SKM-1 (cell line): ENCODE data around the gene ENTPD6.

Experiments used
- DNase-seq: peaks from one replicate; lab custom pipeline; 2025; ENCODE audit not compliant: unreplicated experiment; lab: John Stamatoyannopoulos, UW

ENTPD6 gene

GRCh38 chr20:25207960-25208534 lies 12.5 kb downstream of the ENTPD6 start:
- DNase-seq, result no peak

GRCh38 chr20:25209400-25209799 lies 13.9 kb downstream of the ENTPD6 start:
- DNase-seq, result no peak

- DNase-seq, result no peak
Measured at GRCh38 chr20:25209911-25210310, 14.4 kb downstream of the ENTPD6 start.

- no peak for DNase-seq
Measured at GRCh38 chr20:25211273-25211672, 15.8 kb downstream of the ENTPD6 start.

GRCh38 chr20:25212242-25212641 lies 16.7 kb downstream of the ENTPD6 start:
- no peak for DNase-seq

GRCh38 chr20:25213566-25214425 lies 18.3 kb downstream of the ENTPD6 start:
- DNase-seq, result no peak

GRCh38 chr20:25214426-25214790 lies 18.9 kb downstream of the ENTPD6 start:
- DNase-seq, result no peak

GRCh38 chr20:25214819-25215218 lies 19.3 kb downstream of the ENTPD6 start:
- no peak for DNase-seq

- DNase-seq, result no peak
Measured at GRCh38 chr20:25215521-25215920, 20.0 kb downstream of the ENTPD6 start.

GRCh38 chr20:25216199-25216945 lies 20.9 kb downstream of the ENTPD6 start:
- no peak for DNase-seq

- DNase-seq, result no peak
Measured at GRCh38 chr20:25217161-25218108, 21.9 kb downstream of the ENTPD6 start.

- DNase-seq, result no peak
Measured at GRCh38 chr20:25218109-25218486, 22.6 kb downstream of the ENTPD6 start.

- no peak for DNase-seq
Measured at GRCh38 chr20:25218492-25218891, 23.0 kb downstream of the ENTPD6 start.

GRCh38 chr20:25219365-25219764 lies 23.9 kb downstream of the ENTPD6 start:
- no peak for DNase-seq

- no peak for DNase-seq
Measured at GRCh38 chr20:25220021-25220730, 24.7 kb downstream of the ENTPD6 start.

- no peak for DNase-seq
Measured at GRCh38 chr20:25220810-25221591, 25.5 kb downstream of the ENTPD6 start.

GRCh38 chr20:25221592-25222460 lies 26.3 kb downstream of the ENTPD6 start:
- no peak for DNase-seq

GRCh38 chr20:25222461-25223178 lies 27.1 kb downstream of the ENTPD6 start:
- DNase-seq, result no peak
